Liver (tissue), 9 donors: ENCODE data around the gene HOXB5. TPM values are rescaled to one million over a fixed set of nuclear protein-coding genes. Genes with fewer than 3 reads are reported as not detected.

Source experiments
- DNase-seq: peaks from one replicate; pipeline ENCODE4 v3.0.0-alpha.2; 2017; ENCODE audit warnings: low spot score
- H3K27ac ChIP-seq, 2 donors: one replicate each; pipeline ENCODE4 v1.7.0; 2013; ENCODE audit warnings: inconsistent platforms in 2 of 2, low read length in 2 of 2, control low read depth in 1 of 2, low read depth in 1 of 2, mild to moderate bottlenecking in 1 of 2
- H3K27me3 ChIP-seq, 4 donors: one replicate each; pipeline versions ENCODE4 v1.6.1 to v1.7.0; 2013; ENCODE audit warnings: low read length in 3 of 4, inconsistent platforms in 1 of 4, mild to moderate bottlenecking in 1 of 4, moderate library complexity in 1 of 4; ENCODE audit not compliant: control insufficient read depth in 4 of 4, insufficient read depth in 4 of 4
- H3K36me3 ChIP-seq, 4 donors: one replicate each; pipeline versions ENCODE4 v1.6.1 to v1.7.0; 2013; ENCODE audit warnings: low read length in 3 of 4, mild to moderate bottlenecking in 3 of 4, low read depth in 1 of 4, moderate library complexity in 1 of 4; ENCODE audit not compliant: control insufficient read depth in 4 of 4, insufficient read depth in 3 of 4
- H3K4me1 ChIP-seq, 4 donors: one replicate each; pipeline versions ENCODE4 v1.6.1 to v1.7.0; 2013; ENCODE audit warnings: low read length in 3 of 4, mild to moderate bottlenecking in 3 of 4, moderate library complexity in 1 of 4; ENCODE audit not compliant: control insufficient read depth in 4 of 4, insufficient read depth in 4 of 4
- H3K4me3 ChIP-seq, 3 donors: one replicate each; pipeline versions ENCODE4 v1.6.1 to v1.7.0; 2013; ENCODE audit warnings: low read length in 3 of 3, control low read depth in 1 of 3, low read depth in 1 of 3, mild to moderate bottlenecking in 1 of 3
- H3K9ac ChIP-seq, 2 donors: one replicate each; pipeline ENCODE4 v1.7.0; 2013; ENCODE audit warnings: low read length in 2 of 2, mild to moderate bottlenecking in 2 of 2, moderate library complexity in 2 of 2, control low read depth in 1 of 2, low read depth in 1 of 2
- H3K9me3 ChIP-seq, 4 donors: one replicate each; pipeline versions ENCODE4 v1.6.1 to v1.7.0; 2013; ENCODE audit warnings: low read length in 3 of 4; ENCODE audit not compliant: control insufficient read depth in 4 of 4
- EGR1 ChIP-seq, 2 donors: IDR thresholded peaks; 2 replicates each; pipeline ENCODE4 v1.6.1; 2016 to 2018; ENCODE audit warnings: antibody characterized with exemption in 2 of 2, low read depth in 2 of 2
- FOXA2 ChIP-seq: IDR thresholded peaks from 2 replicates; pipeline ENCODE4 v1.6.1; 2016; ENCODE audit warnings: antibody characterized with exemption
- HNF4G ChIP-seq: IDR thresholded peaks from 2 replicates; pipeline ENCODE4 v1.6.1; 2016; ENCODE audit warnings: antibody characterized with exemption
- NR2F2 ChIP-seq: IDR thresholded peaks from 2 replicates; pipeline ENCODE4 v1.6.1; 2016; ENCODE audit warnings: antibody characterized with exemption
- RAD21 ChIP-seq, 2 donors: IDR thresholded peaks; 2 replicates each; pipeline ENCODE4 v1.6.1; 2016; ENCODE audit warnings: antibody characterized with exemption in 2 of 2, mild to moderate bottlenecking in 2 of 2
- RXRA ChIP-seq, 2 donors: IDR thresholded peaks; 2 replicates each; pipeline ENCODE4 v1.6.1; 2017 to 2018; ENCODE audit warnings: antibody characterized with exemption in 2 of 2, mild to moderate bottlenecking in 1 of 2
- WGBS: extraction: QIAGEN DNeasy Blood & Tissue Kit; methylation state at CpG from one replicate; pipeline ENCODE4 v1.1.7; 2013; 5-methylcytosine and 5-hydroxymethylcytosine counted together
- polyA plus RNA-seq, 2 donors: library from polyadenylated mRNA; stranded (reverse) in 1 of 2; unstranded in 1 of 2; fragments of 200-250 nt in 1 of 2; fragments of >200 nt in 1 of 2; fragmentation: Nextera tagmentation in 1 of 2; extraction: Ambion mirVana in 1 of 2; gene quantifications; one replicate each; pipeline versions ENCODE4 v1.2.1 to v1.2.3, GENCODE V29; 2013 to 2015
- total RNA-seq, 2 donors: library from RNA; depleted of rRNA; stranded (reverse); fragments of >200 nt; gene quantifications; one replicate each; pipeline ENCODE4 v1.2.3, GENCODE V29; 2014
- TF ChIP-seq, protein P1 (sequence below): IDR thresholded peaks from 2 replicates; pipeline ENCODE4 v1.6.1; 2016; ENCODE audit warnings: antibody characterized with exemption
- TF ChIP-seq, protein P2 (sequence below): fragments of 150-350 bp; IDR thresholded peaks from 2 replicates; pipeline ENCODE4 v1.5.1; 2017; ENCODE audit warnings: improper control_type of control experiment, low read depth, low read length; ENCODE audit not compliant: missing input control
- TF ChIP-seq, protein P3 (sequence below): IDR thresholded peaks from 2 replicates; pipeline ENCODE4 v1.6.1; 2016; ENCODE audit warnings: antibody characterized with exemption, mild to moderate bottlenecking
- TF ChIP-seq, protein P4 (sequence below): IDR thresholded peaks from 2 replicates; pipeline ENCODE4 v1.6.1; 2016; ENCODE audit warnings: antibody characterized with exemption
- donor health status: healthy.
- donor health status: healthy.
- donor health status: healthy.
- donor health status: healthy.
- donor health status: healthy.

HOXB5 gene
- total and polyA plus RNA-seq, 4 donors = 0.08 to 0.38 (median 0.36) TPM; not detected in 1

DNA sequence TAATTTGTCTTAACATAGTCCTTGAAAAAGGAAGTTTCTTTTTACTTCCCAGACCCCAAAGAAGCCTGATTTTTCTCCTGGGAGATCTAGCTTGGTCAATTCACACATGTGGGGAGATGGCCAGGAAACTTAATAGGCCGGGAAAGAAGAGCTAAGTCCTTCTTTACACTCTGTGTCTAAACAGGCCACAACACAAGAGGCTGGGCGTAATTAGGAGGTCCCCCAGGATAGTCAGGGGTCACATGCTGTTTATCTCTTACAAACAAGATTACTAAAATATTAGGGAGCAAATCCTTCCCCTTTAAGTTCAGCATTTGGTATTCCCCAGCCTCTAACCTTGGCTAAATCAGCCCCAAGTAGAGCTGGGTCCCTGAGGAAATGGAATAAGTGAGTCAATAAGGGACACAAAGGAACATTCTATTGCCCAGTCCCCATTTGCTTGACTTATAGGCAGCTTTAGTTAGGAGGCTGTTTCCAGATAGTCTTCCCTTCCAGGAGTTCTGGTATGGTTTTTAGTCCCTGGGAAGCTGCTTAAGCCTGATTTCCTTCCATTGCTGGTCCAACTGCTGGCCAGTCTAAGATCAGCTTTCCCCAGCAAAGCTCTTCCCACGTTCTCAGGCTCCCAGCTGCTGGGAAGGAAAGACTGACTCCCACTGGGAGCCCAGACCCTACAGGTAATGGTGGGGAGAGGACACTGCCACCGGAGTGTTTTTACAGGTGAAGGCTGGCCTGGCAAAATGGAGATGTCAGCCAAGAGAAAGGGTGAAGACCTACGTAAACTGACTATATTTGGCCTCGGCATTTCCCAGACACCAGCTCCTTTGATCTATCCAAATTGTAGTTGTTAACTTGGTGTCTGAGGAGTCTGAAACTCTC lies 46.6 kb upstream of the HOXB5 start (continued):
- TF ChIP-seq, protein P1, sequence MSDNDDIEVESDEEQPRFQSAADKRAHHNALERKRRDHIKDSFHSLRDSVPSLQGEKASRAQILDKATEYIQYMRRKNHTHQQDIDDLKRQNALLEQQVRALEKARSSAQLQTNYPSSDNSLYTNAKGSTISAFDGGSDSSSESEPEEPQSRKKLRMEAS = no peak
- TF ChIP-seq HNF4G (no peak), EGR1 (IDR thresholded peaks at IDR 0.05; ENCODE audit: low read depth in 2 of 2) (no peak)

DNA sequence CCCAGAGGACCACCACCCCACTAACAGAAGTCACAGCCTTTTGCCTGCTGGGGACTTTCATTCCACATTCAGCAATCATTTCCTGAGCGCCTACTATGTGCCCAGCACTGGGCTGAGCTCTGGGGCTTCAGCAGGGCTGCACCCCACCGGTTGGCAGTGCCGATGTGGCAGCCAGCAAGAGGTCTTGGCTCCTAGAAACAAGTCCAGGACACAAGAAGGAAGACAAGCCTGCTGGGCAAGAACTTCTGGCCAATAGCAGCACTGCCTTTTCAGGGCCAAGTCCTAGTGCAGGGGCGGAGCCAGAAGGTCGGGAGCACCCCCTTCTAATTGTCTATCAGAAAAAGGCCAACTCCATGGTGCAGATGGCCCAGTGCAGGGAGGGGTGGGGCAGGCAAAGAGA lies 45.6 kb upstream of the HOXB5 start:
- Histone ChIP-seq H3K27ac (no peak overlapping the region), H3K4me1 (no peaks in the 10 kb centered on the region), H3K36me3 (no peaks in the 10 kb centered on the region), H3K9me3 (no peaks in the 10 kb centered on the region), H3K27me3 (peaks cover 22 to 51% (median 25%) of the 10 kb centered on the region in 4 donors), H3K9ac (no peak overlapping the region), H3K4me3 (no peak overlapping the region)
- TF ChIP-seq, protein P2, sequence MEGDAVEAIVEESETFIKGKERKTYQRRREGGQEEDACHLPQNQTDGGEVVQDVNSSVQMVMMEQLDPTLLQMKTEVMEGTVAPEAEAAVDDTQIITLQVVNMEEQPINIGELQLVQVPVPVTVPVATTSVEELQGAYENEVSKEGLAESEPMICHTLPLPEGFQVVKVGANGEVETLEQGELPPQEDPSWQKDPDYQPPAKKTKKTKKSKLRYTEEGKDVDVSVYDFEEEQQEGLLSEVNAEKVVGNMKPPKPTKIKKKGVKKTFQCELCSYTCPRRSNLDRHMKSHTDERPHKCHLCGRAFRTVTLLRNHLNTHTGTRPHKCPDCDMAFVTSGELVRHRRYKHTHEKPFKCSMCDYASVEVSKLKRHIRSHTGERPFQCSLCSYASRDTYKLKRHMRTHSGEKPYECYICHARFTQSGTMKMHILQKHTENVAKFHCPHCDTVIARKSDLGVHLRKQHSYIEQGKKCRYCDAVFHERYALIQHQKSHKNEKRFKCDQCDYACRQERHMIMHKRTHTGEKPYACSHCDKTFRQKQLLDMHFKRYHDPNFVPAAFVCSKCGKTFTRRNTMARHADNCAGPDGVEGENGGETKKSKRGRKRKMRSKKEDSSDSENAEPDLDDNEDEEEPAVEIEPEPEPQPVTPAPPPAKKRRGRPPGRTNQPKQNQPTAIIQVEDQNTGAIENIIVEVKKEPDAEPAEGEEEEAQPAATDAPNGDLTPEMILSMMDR = no peak
- TF ChIP-seq EGR1 (IDR thresholded peaks at IDR 0.05; ENCODE audit: low read depth in 2 of 2) (no peak), NR2F2 (no peak), RXRA (IDR thresholded peaks at IDR 0.05) (no peak), RAD21 (IDR thresholded peaks at IDR 0.05) (no peak), FOXA2 (no peak)
- TF ChIP-seq, protein P3, sequence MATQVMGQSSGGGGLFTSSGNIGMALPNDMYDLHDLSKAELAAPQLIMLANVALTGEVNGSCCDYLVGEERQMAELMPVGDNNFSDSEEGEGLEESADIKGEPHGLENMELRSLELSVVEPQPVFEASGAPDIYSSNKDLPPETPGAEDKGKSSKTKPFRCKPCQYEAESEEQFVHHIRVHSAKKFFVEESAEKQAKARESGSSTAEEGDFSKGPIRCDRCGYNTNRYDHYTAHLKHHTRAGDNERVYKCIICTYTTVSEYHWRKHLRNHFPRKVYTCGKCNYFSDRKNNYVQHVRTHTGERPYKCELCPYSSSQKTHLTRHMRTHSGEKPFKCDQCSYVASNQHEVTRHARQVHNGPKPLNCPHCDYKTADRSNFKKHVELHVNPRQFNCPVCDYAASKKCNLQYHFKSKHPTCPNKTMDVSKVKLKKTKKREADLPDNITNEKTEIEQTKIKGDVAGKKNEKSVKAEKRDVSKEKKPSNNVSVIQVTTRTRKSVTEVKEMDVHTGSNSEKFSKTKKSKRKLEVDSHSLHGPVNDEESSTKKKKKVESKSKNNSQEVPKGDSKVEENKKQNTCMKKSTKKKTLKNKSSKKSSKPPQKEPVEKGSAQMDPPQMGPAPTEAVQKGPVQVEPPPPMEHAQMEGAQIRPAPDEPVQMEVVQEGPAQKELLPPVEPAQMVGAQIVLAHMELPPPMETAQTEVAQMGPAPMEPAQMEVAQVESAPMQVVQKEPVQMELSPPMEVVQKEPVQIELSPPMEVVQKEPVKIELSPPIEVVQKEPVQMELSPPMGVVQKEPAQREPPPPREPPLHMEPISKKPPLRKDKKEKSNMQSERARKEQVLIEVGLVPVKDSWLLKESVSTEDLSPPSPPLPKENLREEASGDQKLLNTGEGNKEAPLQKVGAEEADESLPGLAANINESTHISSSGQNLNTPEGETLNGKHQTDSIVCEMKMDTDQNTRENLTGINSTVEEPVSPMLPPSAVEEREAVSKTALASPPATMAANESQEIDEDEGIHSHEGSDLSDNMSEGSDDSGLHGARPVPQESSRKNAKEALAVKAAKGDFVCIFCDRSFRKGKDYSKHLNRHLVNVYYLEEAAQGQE = no peak
- TF ChIP-seq, protein P4, sequence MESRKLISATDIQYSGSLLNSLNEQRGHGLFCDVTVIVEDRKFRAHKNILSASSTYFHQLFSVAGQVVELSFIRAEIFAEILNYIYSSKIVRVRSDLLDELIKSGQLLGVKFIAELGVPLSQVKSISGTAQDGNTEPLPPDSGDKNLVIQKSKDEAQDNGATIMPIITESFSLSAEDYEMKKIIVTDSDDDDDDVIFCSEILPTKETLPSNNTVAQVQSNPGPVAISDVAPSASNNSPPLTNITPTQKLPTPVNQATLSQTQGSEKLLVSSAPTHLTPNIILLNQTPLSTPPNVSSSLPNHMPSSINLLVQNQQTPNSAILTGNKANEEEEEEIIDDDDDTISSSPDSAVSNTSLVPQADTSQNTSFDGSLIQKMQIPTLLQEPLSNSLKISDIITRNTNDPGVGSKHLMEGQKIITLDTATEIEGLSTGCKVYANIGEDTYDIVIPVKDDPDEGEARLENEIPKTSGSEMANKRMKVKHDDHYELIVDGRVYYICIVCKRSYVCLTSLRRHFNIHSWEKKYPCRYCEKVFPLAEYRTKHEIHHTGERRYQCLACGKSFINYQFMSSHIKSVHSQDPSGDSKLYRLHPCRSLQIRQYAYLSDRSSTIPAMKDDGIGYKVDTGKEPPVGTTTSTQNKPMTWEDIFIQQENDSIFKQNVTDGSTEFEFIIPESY = no peak
- no peak for DNase-seq
- 19% methylated on average over 5 of the region's 5 CpGs for WGBS
